Loucy (cell line): ENCODE results near the gene UTP14A.

Experiments used
- CTCF ChIP-seq: fragments of 200-600 bp; sonication (generic); conservative IDR thresholded peaks from 2 replicates; pipeline ENCODE4 v1.5.1; 2014; ENCODE audit warnings: mild to moderate bottlenecking, antibody characterized with exemption, low read length
- EZH2phosphoT487 ChIP-seq: fragments of 200-600 bp; IDR thresholded peaks from 2 replicates; pipeline ENCODE4 v1.6.1; 2018; ENCODE audit warnings: antibody characterized with exemption, mild to moderate bottlenecking, moderate library complexity, borderline replicate concordance

GRCh38 chrX:129934952-129935351 lies 29.0 kb downstream of the UTP14A start:
- TF ChIP-seq EZH2phosphoT487 (no peak), CTCF (no peak)
